KOPT-K1 (cell line): ENCODE results near the gene SLC39A7.

Source experiments
- H3K27ac ChIP-seq: fragments of 200-600 bp; sonication (generic); 2 replicates; pipeline ENCODE4 v1.5.1; 2016; ENCODE audit warnings: antibody characterized with exemption, mild to moderate bottlenecking, low read depth, low read length; ENCODE audit not compliant: poor library complexity, severe bottlenecking
- H3K36me3 ChIP-seq: fragments of 200-600 bp; sonication (generic); 2 replicates; pipeline ENCODE4 v1.5.1; 2017; ENCODE audit warnings: antibody characterized with exemption, mild to moderate bottlenecking, low read length, moderate library complexity; ENCODE audit not compliant: insufficient read depth
- H3K9me3 ChIP-seq: fragments of 200-600 bp; sonication (generic); 2 replicates; pipeline ENCODE4 v1.5.1; 2017; ENCODE audit warnings: antibody characterized with exemption, low read length, mild to moderate bottlenecking; ENCODE audit not compliant: insufficient read depth, poor library complexity, severe bottlenecking

The SLC39A7 gene

DNA sequence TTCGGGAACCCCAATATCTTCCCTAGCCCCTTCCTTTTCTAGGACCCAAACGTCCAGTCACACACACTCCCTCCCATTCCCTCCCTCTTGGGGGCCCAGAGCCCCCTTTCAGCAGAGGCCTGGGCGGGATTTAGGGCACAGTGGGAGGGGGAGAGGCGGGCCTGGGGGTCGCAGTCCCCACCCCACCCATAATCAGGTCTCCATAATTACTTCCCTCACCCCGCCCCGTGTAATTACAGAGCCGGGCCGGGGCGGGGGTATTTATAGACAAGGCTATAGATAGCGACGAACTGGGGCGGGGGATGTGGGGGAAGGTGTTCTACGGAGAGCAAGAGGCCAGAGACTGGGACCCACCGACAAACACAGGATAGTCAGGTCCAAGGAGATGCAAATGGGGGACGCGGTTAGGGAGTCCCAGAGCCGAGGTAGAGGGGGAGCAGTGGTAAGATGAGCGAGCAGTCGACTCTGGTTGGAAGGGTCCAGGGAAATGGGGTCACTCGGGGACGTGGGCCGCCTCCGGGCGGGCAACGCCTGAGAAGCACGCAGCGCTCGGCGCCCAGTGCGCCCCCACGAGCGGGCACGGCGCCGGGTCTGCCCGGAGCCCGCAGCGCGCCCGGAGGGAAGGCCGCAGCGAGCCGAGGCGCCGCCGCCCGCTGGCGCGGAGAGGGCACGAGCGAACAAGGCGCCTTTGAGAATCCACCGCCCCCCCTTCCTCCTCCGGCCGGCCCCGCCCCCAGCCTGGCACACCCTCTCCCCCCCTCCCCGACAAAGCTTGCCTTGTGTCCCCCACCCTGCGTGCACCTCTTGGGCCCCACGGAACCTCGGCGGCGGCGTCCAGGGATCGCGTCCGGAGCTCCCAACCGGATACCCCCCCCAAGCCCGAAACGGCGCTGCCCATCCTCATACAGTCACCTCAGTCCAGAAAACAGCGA is 7.7 kb upstream of the SLC39A7 start:
- no peak overlapping the region for H3K27ac ChIP-seq
- no peaks in the 10 kb centered on the region for H3K9me3 ChIP-seq
- peaks cover 42% of the 10 kb centered on the region for H3K36me3 ChIP-seq

DNA sequence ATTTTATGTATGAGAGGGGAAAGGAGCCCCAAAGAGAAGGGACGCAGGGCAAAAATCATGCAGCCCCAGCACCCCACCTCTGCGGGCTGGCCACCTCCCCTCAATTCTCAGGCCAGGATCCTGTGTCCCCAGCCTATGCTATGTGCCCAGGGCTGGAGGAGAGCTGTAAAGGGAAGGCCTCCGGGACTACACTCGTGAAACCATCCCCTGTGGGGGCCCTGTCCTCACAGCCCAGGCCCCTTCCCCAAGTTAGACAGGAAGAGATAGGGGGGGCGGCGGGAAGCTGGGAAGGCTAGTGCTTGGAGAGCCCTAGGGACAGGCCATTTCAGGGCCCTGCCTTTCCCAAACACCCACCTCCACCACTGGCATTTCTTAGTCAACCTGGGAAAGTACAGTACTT is 7.0 kb upstream of the SLC39A7 start:
- no peaks in the 10 kb centered on the region for H3K9me3 ChIP-seq
- H3K27ac ChIP-seq = no peak overlapping the region
- peaks cover 42% of the 10 kb centered on the region for H3K36me3 ChIP-seq

DNA sequence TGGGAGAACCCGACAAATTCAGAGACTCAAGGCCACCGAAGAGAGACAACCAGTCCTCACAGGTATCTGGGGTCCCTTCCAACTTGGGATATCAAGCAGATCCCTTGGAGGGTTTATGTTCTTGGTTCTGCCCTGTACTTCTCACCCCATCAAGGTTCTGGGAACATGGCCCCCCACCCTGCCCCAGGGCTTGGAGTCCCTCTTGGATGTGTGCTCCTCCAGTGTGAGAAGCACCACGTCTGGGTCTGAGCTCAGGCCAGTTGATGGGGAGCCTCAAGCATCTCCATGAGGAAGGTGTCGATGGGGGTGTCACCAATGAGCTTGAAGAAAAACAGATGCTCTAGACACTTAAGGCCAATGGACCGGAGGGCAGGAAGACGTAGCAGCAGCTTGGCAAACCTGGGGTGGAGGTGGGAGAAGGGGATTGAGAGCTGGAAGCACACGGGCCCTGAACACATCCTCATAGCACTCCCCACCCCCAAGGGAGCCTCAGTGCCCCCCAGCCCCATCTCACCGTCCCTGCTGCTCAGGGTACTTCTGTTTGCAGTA is 6.2 kb upstream of the SLC39A7 start:
- Histone ChIP-seq H3K9me3 (no peaks in the 10 kb centered on the region), H3K36me3 (peaks cover 42% of the 10 kb centered on the region), H3K27ac (no peak overlapping the region)

DNA sequence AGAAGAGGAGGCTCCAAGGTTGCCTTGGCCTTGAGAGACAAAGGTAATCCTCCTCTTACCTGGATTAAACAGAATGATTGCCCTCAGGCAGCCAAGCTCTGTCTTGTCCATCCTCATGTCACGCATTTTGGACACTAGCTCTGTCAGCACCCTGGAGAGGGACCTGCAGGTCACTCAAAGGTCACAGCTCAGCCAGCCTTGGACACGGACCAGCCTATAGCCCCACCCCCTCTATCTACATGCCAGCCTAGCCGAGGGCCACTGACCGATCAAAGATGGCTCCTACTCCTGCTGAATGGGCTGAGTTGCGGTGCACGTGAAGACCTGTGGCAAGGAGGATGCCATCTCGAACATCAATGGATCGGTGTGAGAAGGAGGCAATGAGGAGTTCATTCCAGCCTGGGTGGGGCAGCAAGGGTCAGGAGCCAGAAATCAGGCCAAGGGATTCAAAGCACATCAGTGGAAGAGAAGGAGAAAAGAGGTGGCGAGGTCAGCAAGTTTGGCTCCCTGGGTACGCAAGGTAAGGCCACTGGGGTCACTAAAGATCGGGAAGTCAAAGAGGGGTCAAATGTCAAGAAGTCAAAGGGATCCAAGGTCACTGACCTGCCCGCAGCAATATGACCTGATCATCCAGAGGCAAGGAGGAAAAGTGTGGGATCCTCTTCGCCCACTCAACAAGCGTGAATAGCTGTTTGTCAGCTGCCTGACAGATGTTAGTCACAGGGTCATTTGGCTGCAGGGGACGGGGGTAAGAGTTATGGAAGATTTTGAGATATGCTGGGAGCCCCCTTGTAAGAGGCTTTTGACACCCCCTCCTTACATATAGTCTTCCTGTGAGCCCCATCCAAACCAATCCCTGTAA is 5.1 kb upstream of the SLC39A7 start:
- Histone ChIP-seq H3K27ac (no peak overlapping the region), H3K36me3 (peaks cover 42% of the 10 kb centered on the region), H3K9me3 (no peaks in the 10 kb centered on the region)

DNA sequence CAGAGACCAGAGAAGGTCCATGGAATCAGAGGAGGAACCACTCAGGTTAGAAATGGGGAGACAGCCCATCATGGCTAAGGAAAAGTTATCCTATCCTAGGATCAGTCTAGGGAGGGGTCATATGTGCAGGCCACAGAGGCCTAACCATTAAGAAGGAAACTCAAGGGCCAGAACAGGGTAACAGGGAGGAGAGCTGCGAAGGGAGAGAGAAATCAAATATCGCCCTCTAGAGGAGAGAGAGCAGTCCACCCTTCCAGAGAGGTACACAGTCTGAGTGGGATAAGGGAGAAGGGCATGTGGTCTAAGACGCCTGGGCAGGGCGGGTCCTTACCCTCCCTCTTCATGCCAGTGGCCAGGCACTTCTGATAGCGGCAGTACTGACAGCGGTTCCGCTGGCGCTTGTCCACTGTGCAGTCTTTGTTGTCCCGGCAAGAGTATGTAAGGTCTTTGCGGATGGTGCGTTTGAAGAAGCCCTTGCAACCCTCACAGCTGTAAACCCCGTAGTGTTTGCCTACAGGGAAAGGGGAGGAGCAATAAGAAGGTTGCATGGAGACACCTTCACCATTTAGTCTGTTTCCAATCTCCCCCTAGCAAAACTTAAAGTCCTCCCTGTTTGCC is 3.1 kb upstream of the SLC39A7 start:
- no peak overlapping the region for H3K27ac ChIP-seq
- no peaks in the 10 kb centered on the region for H3K9me3 ChIP-seq
- peaks cover 52% of the 10 kb centered on the region for H3K36me3 ChIP-seq

DNA sequence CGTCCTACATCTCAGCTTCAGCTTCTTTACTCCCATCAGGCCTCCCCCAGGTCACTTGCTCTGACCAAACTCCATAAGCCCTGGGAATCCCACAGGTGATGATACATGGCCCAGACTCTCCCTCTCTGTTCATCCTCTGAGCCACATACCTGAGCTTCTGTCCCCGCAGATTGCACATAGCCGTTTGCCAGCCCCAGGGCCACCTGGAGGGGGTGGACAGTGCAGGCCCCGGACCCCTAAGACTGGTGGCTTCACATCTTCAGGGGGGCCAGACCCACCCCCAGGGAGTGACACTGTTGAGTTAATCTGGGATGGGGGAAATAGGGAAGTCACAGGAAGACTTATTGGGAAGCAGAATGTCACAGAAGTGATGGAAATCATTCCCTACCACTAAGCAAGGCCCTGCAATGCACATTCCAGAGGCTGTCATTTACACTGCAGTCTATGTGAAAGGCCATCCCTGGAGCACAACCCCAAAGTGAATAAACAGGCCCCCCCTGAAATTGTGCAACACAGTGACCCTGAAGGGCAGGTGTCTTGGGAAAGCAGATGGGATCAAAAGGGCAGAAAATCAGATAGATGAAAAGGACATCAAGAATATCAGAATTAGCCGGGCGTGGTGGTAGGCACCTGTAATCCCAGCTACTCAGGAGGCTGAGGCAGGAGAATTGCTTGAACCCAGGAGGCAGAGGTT is 2.4 kb upstream of the SLC39A7 start:
- Histone ChIP-seq H3K27ac (no peak overlapping the region), H3K36me3 (peaks cover 59% of the 10 kb centered on the region), H3K9me3 (no peaks in the 10 kb centered on the region)

DNA sequence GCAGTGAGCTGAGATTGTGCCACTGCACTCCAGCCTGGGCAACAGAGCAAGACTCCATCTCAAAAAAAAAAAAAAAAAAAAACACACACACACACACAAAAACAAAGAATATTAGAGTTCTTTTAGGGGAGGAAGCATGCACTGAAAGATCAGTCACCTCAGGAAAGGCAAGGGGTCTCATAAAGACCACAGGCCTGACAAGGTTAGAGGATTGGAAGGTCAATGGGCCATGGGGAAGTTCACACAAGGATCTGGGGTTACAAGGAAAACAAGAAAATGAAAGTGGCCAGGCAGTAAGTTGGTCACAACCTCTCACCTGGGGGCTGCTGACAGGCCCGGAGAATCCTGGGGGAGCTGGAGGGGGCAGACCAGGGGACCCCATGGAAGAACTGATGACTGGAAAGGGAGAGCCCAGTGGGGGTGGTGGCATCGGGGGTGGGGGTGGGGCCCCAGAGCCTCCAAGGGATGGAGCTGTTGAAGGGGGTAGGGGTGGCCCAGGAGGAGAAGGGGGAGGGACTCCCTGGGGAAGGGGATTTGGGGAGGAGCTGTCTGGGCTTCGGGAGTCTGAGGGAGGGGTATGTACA is 1.7 kb upstream of the SLC39A7 start:
- Histone ChIP-seq H3K36me3 (peaks cover 61% of the 10 kb centered on the region), H3K9me3 (no peaks in the 10 kb centered on the region), H3K27ac (peak overlapping the region; percentile 96)

DNA sequence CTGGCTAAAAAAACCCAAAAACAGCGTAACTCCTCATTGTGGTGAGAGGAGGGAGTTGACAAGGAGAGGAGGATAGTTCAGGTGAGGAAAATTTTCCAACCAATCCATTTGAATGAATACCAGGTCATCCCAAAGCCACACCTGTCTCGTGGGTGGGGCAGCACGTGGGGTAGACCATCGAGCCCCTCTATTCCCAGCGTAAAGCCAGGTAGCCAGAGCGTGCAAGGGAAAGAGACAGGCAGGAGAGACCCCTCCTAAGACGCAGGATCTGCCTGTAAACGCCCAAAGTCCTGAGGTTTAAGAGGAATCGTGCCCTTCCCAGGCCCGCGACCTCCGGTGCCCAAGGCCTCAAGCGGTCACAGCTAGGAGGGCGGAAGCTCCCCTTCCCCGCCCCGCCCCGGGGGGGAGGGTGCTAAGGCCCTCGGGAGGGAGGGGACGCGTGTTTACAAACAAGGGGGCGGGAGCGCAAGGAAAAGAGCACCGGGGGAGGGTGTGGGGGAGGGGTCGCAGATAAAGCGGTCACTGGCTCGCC is 914 bp upstream of the SLC39A7 start:
- H3K36me3 ChIP-seq = peaks cover 53% of the 10 kb centered on the region
- no peaks in the 10 kb centered on the region for H3K9me3 ChIP-seq
- peak overlapping the region; percentile 96 for H3K27ac ChIP-seq

DNA sequence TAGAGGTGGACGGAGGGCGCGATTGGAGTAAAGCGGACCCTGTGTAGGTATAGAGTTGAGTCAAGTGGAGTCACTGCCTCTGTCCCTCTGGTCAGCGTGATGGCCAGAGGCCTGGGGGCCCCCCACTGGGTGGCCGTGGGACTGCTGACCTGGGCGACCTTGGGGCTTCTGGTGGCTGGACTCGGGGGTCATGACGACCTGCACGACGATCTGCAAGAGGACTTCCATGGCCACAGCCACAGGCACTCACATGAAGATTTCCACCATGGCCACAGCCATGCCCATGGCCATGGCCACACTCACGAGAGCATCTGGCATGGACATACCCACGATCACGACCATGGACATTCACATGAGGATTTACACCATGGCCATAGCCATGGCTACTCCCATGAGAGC is 479 bp downstream of the SLC39A7 start:
- H3K27ac ChIP-seq = peak overlapping the region; percentile 96
- H3K9me3 ChIP-seq = no peaks in the 10 kb centered on the region
- peaks cover 40% of the 10 kb centered on the region for H3K36me3 ChIP-seq

DNA sequence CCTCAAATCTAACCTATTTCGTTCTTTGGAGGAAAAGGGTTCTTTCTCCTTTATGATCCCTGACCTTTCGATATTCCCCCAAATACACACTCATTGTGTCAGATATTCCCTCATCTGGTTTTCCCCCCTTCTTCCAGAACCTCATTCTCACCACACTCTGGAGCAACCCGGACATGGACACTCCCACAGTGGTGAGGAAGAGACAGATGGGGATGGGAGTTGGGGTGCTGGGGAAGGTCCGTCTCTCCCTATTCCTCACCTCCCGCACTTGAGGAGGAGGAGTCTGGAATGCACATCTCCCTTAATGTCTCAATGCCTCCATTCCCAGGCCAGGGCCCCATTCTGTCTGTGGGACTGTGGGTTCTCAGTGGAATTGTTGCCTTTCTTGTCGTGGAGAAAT is 1.3 kb downstream of the SLC39A7 start:
- H3K36me3 ChIP-seq = peaks cover 33% of the 10 kb centered on the region
- H3K27ac ChIP-seq = peak overlapping the region; percentile 96
- no peaks in the 10 kb centered on the region for H3K9me3 ChIP-seq

DNA sequence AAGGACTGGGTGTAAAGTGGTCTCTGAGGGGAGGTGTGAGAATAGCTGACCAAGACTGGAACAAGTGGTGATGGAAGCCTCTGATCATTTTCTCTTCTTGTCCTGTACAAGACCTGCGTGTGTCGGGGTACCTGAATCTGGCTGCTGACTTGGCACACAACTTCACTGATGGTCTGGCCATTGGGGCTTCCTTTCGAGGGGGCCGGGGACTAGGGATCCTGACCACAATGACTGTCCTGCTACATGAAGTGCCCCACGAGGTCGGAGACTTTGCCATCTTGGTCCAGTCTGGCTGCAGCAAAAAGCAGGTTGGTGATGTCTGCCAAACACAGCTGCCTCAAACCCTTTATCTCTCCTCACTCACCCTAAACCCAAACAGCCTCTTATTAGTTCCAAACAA is 2.1 kb downstream of the SLC39A7 start:
- H3K9me3 ChIP-seq = no peaks in the 10 kb centered on the region
- H3K27ac ChIP-seq = no peak overlapping the region
- H3K36me3 ChIP-seq = peaks cover 25% of the 10 kb centered on the region

DNA sequence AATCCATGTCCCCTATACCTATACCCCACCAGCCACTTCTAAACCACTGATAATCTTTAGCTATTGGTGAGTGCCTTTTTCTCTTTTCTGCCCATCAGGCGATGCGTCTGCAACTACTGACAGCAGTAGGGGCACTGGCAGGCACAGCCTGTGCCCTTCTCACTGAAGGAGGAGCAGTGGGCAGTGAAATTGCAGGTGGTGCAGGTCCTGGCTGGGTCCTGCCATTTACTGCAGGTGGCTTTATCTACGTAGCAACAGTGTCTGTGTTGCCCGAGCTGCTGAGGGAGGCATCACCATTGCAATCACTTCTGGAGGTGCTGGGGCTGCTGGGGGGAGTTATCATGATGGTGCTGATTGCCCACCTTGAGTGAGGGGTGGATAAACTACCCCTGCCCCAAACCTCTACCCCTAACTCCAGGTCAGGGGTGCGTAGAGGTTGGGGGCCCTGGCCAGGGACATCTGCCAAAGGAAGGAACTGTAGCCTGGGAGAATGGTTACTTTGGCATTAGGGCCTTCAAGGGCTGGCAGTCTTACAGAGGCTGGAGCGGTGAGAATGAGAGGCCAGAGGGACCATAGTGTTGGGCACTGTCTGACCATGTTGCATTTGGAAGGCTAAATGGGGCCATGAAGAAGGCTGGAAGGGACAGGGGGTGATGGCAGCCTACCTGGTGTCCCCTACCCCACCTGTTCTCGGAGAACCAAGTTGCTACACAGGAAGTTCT is 2.9 kb downstream of the SLC39A7 start:
- Histone ChIP-seq H3K9me3 (no peaks in the 10 kb centered on the region), H3K27ac (peak overlapping the region; percentile 73), H3K36me3 (peaks cover 25% of the 10 kb centered on the region)

DNA sequence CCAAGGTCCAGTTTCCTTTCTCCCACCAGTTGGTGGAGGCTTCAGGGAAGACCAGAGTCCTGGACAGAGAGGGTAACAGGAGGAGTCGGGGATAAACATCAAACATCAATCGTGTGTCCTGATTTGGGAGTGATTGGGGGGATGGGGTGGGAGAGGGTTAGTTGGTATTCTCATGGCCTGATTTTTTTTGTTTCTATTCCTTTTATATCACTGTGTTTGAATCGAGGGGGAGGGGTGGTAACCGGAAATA is 3.4 kb downstream of the SLC39A7 start:
- peaks cover 25% of the 10 kb centered on the region for H3K36me3 ChIP-seq
- no peaks in the 10 kb centered on the region for H3K9me3 ChIP-seq
- peak overlapping the region; percentile 73 for H3K27ac ChIP-seq
